ENCODE data around the gene CUEDC1.

The CUEDC1 gene

DNA sequence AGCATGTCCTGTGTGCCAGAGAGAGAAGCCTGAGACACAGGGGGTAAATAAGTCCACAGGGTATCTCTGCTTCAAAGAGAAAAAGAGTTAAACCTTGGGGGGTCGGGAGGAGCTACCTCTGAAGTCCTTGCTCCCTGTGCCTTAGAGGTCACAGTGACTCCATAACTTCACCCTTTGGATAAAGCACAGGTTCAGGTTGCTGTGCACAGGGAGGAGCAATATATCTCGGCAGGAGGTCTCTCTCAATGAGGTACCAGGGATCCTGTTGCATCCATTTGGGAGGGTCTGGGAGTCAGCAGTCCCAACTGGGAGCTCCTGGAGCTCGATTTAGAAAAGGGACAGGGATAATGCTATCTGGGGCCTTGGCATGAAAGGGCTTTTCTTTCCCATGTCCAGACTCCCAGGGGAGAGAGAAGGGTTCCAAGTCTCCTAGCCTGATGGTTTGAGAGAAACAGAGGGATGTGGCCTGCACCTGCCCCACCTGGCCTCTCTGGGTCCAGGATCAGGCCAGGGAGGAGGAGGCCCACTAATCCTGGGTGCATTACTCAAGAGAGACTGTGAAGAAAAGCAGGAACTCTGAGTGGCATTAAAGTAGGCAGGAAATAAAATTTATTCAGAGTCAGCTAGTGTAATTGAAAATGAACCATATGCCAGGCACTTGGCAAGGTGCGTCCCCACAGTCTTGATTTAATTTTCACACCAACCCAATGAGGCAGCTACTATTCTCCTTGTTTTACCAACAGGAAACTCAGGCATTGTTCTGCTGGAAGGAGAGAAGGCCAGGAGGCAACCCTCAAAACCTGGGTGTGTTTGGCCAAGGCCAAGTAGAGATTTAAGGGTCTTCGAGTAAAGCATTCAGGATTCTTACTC is 40.7 kb downstream of the CUEDC1 start:
- no peak for DNase-seq

DNA sequence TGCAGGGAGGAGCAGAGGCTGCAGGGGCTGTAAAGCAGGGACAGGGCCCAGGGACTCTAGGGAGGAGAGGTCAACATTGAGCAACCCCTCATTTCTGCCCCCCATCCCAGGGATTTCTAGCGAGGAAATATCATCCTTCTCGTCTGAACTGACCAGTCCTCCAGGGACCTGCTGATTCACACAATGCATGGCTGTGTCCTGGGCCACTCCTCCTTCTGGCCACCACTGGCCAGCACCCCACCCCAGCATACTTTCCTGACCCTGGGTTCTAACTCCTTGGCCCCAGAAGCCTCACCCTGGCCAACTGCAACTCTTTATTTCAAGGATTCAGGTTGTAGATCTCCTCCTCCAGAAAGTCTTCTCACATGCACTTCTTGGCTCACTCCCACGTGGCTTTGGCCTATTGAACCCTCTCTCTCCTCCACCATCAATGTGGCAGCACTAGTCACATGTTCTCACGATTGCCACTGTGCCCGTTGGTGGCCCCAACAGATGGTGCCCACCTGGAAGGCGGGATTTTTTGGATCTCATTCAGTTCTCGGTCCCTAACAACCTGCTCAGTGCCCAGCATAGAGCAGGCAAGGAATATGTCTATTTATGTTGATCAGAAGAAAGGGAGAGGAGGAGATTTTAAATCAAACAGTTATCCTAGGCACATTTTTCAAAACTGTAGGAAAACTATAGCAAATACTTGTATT is 41.5 kb downstream of the CUEDC1 start:
- no peak for DNase-seq

DNA sequence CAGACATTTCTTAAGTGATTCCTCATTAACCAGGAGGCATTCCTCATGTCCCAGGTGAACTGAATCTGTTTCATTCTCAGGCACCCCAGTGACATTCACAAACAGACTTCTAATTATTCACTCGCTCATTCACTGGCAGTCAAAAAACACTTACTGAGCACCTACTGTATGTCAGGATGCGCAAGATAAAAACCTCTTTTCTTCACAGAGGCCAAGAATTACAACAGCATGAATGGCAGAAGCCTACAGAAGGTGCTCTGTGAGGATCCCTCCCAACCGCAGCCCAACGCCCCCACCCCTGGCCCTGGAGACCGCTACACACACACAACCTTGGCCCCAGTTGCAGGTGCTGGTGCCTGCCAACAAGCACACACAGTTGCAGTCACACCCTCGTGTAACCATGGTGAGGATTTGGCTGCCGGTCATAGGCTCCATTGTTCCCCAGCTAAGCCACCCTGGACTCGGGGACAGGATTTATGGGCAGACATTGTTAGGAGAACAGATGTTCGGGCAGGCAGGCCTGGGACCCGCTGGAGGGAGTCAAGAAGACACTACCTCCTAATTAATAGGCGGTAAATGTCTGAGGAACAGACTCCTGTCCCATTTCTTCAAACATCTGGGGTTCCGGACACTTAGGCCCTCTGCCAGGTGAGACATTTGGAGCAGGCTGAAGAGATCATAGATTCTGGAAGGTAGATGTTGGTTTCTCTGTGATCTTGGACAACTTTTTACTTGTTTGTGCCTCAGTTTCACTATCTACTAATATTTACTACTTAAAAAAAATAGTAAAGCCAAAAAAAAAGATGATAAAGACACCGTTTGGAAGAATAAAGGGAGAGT is 43.2 kb downstream of the CUEDC1 start:
- DNase-seq: no peak

GRCh38 chr17:57910462-57911420 is 44.5 kb downstream of the CUEDC1 start:
- DNase-seq: no peak

DNA sequence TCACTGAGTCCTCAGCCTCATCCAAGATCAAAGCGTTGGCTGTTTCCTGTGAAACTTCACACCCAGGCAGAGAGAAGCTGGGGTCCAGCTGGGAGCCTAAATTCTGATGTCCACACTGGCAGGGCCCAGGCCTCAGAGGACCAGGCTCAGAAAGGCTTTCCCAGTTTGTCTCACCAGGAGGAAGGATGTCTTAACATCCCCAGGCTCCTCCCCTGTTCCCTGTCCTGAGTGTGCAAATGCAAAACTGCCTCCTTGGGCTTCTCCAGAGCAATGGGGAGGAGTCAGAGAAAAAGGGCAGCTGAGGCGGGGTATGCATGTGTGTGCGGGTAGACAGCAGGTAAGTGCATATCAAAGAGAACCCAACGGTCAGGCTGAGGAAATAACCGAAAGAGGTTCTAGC is 45.7 kb downstream of the CUEDC1 start:
- DNase-seq: no peak

GRCh38 chr17:57908278-57908677 is 46.9 kb downstream of the CUEDC1 start:
- no peak for DNase-seq

DNA sequence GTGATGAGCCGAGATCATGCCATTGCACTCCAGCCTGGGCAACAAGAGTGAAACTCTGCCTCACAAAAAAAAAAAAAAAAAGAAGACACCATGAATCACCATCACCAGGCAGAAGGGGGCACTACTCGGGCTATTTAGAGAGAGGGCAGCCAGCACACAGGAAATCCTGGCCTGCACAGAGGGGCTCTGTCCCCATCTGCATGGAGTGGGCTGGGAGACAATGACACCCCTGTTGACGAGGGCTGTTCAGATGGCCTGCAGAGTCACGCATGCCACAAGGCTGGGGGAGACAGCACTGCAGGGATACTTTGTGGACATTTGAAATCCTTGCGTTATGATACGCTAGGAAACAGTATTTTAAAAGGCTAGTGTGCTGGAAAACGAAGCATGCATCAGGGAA is 48.3 kb downstream of the CUEDC1 start:
- no peak for DNase-seq

- DNase-seq: no peak
These were observed 49.2 kb downstream of the CUEDC1 start for GRCh38 chr17:57905875-57906455.

- DNase-seq: no peak
These were observed 51.3 kb downstream of the CUEDC1 start for GRCh38 chr17:57903961-57904360.

- DNase-seq: no peak
These were observed 52.1 kb downstream of the CUEDC1 start for GRCh38 chr17:57902800-57903759.

- no peak for DNase-seq
These were observed 53.0 kb downstream of the CUEDC1 start for GRCh38 chr17:57902117-57902799.

GRCh38 chr17:57900991-57901743 is 54.0 kb downstream of the CUEDC1 start:
- no peak for DNase-seq

- no peak for DNase-seq
These were observed 55.4 kb downstream of the CUEDC1 start for GRCh38 chr17:57899822-57900221.

DNA sequence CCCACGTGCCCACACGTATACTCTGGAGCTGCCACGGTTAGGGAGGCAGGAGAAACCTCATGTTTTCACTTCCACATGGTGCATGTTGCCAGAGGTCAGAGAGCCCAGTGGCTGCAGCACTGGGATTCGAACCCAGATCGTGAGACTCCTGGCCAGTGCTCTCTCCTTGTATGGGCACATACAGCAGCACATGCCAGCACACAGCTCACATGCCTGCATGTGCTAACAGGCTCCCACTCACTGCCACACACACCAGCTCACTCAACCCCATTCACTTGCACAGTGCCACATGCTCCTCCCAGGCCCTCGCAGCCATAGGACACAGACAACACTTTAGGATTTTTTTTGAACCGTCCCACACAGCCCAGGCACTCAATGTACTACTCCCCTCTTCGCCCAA is 55.8 kb downstream of the CUEDC1 start:
- no peak for DNase-seq

GRCh38 chr17:57898487-57899311 is 56.5 kb downstream of the CUEDC1 start:
- DNase-seq: no peak

DNA sequence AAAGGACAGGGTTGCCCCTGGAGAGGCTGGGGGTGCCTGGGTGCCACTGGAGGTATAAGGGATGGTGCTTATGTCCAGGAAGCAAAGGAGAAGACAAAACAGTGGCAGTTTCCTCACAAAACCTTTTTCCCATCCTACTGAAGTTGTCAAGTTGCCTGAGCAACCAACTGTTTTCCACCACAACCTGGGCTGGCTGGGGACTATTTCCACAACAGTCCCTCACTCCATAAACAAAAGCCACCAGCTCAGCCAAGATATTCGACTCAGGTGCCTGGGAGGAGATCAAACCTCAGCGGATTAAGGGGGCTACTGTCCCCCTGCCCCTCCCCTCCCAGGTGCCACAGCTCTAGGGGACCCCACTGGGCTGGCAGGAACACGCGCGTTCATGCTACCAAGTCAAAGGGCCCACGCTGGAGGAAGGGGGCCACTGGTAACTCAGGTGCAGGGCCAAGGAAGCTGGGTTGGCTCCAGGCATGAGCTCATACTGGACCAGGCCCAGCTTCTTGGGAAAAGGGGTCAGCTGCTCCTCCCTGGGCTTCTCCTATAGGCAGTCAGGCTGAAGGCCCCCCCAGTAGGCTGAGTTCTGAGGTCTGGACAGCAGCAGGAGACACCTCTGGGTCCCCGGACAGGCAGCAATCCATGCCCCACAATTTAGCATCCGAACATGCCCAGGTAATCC is 59.7 kb downstream of the CUEDC1 start:
- no peak for DNase-seq

DNA sequence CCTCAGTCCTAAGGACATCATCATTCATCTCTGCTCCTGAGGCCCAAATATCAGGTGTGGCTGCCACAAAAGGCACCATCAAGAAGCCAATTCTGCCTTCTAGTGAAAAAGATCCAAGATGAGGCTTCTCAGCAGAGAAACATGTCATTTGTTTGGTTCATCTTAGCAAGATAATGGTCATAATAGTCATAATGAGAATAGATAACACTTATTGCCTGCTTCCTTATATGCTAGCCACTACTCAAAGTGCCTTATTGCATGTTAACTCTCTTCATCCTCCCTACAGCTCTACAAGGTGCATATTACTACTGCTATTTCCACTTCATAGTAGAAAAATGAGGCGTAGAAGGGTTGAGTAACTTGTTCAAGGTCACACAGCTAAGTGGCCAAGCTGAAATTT is 60.4 kb downstream of the CUEDC1 start:
- DNase-seq: no peak

Data from activated T-cell treated with anti-CD3 and anti-CD28 coated beads for 4 hours (primary cell).